ENCODE results near the gene PLA2R1. TPM values are rescaled to one million over a fixed set of nuclear protein-coding genes. Genes with fewer than 3 reads are reported as not detected.

The PLA2R1 gene
- total RNA-seq, 1 donor from 2014 or later, result 9.0 TPM

DNA sequence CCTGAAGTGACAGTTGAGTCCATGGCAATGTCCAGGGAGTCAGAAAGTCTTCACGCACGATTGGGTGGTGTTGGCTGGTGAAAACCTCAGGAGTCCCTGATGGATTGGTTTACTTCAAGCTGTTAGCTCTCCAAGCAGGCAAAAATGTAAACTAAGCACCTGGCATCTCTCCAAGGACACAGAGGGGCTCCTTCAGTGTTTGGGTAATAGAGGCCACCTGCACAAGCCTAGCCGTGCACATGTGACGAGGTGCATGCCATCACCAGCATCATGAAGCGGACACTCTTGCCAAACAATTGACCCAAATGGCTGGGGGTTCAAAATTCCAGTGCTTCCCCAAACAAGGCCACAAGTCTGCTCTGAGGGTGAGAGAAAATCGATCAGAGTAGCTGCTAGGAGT lies 159.7 kb downstream of the PLA2R1 start:
- TF ChIP-seq CTCF (IDR thresholded peaks at IDR 0.05), result no peak
- Histone ChIP-seq H3K36me3 (no peaks in the 10 kb centered on the region), H3K4me3 (no peak overlapping the region), H3K9me3 (no peaks in the 10 kb centered on the region), H3K4me1 (no peaks in the 10 kb centered on the region), H3K27me3 (no peaks in the 10 kb centered on the region), H3K27ac (no peak overlapping the region)
- ATAC-seq, result no peak
- DNase-seq, result no peak
- intact Hi-C loops (cut with DNase I), result no loop called here

DNA sequence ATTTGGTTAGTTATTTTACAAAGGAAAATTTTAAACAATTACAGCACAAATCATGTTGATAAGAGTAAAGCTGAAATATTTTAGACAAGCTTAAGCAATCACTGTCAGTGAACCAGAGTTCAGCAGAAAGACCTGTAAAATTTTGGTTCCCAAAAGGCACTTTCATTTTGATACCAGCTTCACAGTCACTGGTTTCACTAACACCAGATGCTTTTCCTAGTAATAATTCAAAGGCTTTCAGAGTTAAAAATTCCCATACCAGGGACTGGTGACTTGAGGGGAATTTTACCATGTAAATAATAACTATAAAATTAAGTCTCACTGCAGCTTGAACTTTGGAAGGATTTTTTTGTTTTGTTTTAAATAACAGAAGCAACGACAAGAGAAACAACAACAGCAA lies 162.1 kb downstream of the PLA2R1 start:
- H3K36me3 ChIP-seq, result no peaks in the 10 kb centered on the region
- H3K4me3 ChIP-seq, result no peak overlapping the region
- no peak for TF ChIP-seq CTCF (IDR thresholded peaks at IDR 0.05)
- H3K27me3 ChIP-seq, result no peaks in the 10 kb centered on the region
- DNase-seq (no peak), ATAC-seq (no peak)
- no peaks in the 10 kb centered on the region for H3K9me3 ChIP-seq
- no peak overlapping the region for H3K27ac ChIP-seq
- intact Hi-C loops (cut with DNase I), result no loop called here
- no peaks in the 10 kb centered on the region for H3K4me1 ChIP-seq

DNA sequence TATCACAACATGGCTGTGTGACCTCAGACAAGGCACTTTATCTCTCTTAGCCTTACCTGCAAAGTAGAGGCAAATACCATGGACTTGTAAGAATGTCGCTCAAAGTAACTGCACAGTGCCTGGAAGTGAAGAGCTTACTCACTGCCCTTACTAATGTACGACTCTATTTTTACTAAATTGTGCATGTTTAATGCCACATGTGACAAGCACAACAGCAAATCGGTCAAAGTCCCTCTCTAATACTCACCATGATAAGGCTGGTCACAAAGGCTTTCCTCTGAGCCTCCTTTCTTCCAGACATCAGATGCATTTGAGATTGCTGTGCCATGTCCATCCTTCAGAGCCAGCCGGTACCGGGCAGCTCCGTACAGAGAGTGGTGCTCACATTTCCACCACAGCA lies 164.0 kb downstream of the PLA2R1 start:
- no peak for ATAC-seq
- intact Hi-C loops (cut with DNase I), result no loop called here

GRCh38 chr2:159897720-159898119 lies 164.7 kb downstream of the PLA2R1 start:
- Histone ChIP-seq H3K27ac (no peak overlapping the region), H3K4me3 (no peak overlapping the region), H3K4me1 (no peaks in the 10 kb centered on the region), H3K36me3 (no peaks in the 10 kb centered on the region), H3K27me3 (no peaks in the 10 kb centered on the region), H3K9me3 (no peaks in the 10 kb centered on the region)
- TF ChIP-seq CTCF (IDR thresholded peaks at IDR 0.05), result no peak
- intact Hi-C loops (cut with DNase I), result no loop called here
- DNase-seq, result no peak
- no peak for ATAC-seq

More for the DNA sequence above, 164.0 kb downstream of the PLA2R1 start:
- Histone ChIP-seq H3K27ac (no peak overlapping the region), H3K36me3 (no peaks in the 10 kb centered on the region), H3K9me3 (no peaks in the 10 kb centered on the region), H3K4me3 (no peak overlapping the region), H3K4me1 (no peaks in the 10 kb centered on the region), H3K27me3 (no peaks in the 10 kb centered on the region)
- no peak for TF ChIP-seq CTCF (IDR thresholded peaks at IDR 0.05)
- DNase-seq, result no peak

DNA sequence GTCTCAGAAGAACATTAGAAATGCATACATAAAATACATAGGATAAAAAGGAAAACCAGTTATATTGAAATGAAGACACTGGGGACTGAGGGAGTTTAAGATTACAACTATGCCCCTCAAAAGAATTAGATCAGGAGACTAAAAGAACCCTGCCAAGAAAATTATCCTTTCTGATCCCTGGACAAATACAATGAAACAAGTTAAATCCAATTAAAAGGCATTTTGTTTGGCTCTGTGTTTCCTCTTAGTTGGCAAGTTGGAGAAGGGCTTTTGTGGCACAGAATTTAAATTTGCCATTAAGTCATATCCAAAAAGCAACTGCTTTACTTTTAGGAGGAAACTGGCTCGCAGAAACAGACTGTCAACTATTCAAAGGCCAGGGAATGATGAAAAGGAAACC lies 165.3 kb downstream of the PLA2R1 start:
- intact Hi-C loops (cut with DNase I), result no loop called here
- no peak for ATAC-seq
- H3K27ac ChIP-seq, result no peak overlapping the region

More for the DNA sequence above, 165.3 kb downstream of the PLA2R1 start:
- DNase-seq, result no peak
- H3K27me3 ChIP-seq, result no peaks in the 10 kb centered on the region
- no peaks in the 10 kb centered on the region for H3K36me3 ChIP-seq
- H3K9me3 ChIP-seq, result no peaks in the 10 kb centered on the region
- no peak for TF ChIP-seq CTCF (IDR thresholded peaks at IDR 0.05)
- no peak overlapping the region for H3K4me3 ChIP-seq
- no peaks in the 10 kb centered on the region for H3K4me1 ChIP-seq

All from upper lobe of right lung (tissue), 1 donor.